Mammary epithelial cell (primary cell): ENCODE data around the gene LMAN2L.

Experiments
- EZH2 ChIP-seq: IDR thresholded peaks from 2 replicates; pipeline ENCODE4 v1.6.1; 2012; ENCODE audit warnings: low read length, inconsistent platforms, borderline replicate concordance
- TF ChIP-seq, protein P1 (sequence below), 2 donors: IDR thresholded peaks in 1 of 2; conservative IDR thresholded peaks in 1 of 2; 2 replicates each; pipeline ENCODE4 v1.5.1; 2011 to 2012; ENCODE audit warnings: inconsistent platforms in 2 of 2, low read length in 2 of 2, mild to moderate bottlenecking in 2 of 2, control low read depth in 1 of 2, low read depth in 1 of 2; ENCODE audit not compliant: insufficient read depth in 1 of 2; ENCODE audit errors: extremely low read depth in 1 of 2

DNA sequence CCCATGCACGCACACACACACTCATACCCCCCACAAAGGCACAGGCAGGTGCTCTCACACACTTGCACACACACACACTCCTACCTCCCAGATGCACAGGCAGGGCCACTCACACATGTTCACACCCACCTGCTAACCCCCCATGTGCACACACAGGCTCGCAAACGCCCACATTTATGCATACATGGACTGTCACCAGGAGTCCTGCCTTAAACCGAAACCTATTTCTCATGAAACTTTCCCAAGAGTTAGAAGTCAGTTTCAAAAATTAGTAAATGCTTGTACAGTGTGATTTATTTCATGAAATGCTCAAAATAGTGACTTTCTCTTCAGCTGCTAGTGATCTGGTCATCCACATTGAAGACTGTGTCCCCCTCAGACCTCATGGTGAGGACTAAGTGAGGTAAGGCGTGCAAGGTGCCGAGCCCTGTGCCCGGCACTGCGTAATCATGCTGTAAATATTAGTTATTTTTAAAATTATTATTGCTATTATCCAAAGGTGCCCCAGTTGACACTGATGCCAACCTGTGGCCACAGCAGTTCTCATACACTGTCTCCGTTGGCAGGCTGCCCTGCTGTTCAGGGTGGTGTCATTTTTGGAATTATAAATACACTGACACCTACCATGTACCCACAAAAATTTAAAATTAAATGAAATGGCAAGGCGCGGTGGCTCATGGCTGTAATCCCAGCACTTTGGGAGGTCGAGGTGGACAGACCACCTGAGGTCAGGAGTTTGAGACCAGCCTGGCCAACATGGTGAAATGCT lies 33.2 kb upstream of the LMAN2L start:
- no peak for TF ChIP-seq EZH2
- TF ChIP-seq, protein P1, sequence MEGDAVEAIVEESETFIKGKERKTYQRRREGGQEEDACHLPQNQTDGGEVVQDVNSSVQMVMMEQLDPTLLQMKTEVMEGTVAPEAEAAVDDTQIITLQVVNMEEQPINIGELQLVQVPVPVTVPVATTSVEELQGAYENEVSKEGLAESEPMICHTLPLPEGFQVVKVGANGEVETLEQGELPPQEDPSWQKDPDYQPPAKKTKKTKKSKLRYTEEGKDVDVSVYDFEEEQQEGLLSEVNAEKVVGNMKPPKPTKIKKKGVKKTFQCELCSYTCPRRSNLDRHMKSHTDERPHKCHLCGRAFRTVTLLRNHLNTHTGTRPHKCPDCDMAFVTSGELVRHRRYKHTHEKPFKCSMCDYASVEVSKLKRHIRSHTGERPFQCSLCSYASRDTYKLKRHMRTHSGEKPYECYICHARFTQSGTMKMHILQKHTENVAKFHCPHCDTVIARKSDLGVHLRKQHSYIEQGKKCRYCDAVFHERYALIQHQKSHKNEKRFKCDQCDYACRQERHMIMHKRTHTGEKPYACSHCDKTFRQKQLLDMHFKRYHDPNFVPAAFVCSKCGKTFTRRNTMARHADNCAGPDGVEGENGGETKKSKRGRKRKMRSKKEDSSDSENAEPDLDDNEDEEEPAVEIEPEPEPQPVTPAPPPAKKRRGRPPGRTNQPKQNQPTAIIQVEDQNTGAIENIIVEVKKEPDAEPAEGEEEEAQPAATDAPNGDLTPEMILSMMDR (conservative IDR thresholded peaks at IDR 0.05 in 1 of 2, IDR thresholded peaks at IDR 0.05 in 1 of 2; ENCODE audit: extremely low read depth in 1 of 2, insufficient read depth in 1 of 2, low read depth in 1 of 2, low read length in 2 of 2), result no peak
